K562 treated with DMSO at 1 percent for 4 hours (cell line): ENCODE results near the gene KIRREL1. TPM values are rescaled to one million over a fixed set of nuclear protein-coding genes. Genes with fewer than 3 reads are reported as not detected.

Experiments used
- total RNA-seq: library from RNA; unstranded; fragments of 300-600 nt; gene quantifications from 2 replicates; pipeline ENCODE4 v1.2.3, GENCODE V29; 2022; ENCODE audit not compliant: insufficient read depth

KIRREL1 gene
- total RNA-seq: not detected in 2 replicates

DNA sequence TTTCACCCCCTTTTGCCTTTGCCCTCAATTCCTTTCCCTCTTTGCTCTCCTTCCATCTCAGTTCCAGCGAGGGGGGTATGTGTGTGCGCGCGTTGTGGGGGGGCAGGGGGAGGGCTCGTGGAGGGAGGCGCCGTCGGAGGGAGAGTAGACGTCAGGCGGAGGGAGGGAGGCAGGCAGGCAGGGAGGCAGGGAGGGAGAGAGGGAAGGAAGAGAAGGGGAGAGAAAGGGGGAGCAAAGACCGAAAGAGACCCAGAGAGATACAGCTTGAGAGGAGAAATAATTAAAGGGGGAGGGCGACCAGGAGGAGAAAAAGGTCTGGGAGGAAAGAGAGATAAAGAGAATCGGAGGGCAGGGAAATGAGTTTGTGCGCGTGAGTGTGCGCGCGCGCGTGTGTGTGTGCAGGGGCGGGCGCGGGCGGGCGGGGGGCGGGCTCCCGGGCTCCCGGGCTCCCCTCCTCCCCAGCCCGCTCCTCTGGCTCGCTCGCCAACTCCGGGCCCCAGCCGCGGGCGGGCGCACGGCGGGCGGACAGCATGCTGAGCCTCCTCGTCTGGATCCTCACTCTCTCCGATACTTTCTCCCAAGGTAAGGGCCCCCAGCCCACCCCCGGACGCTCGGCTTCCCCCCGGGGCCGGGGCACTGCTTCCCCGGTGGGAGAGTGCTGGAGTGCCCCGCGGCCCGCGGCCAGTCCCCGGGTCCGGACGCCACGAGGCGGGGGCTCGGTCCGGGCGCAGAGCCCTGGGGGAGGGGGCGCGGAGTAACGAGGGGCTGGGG is at the start of gene KIRREL1:
Gene KIRREL1, plus strand, starts transcription at position 499 of the 771 bp plus-strand sequence. Its CDS starts 32 bp downstream, at position 531.

Other genes with a start within 250 kb of the KIRREL1 start
- gene FCRL2, start 216.5 kb upstream of the KIRREL1 start, total RNA-seq: not detected in 2 replicates
- not detected in 2 replicates for gene FCRL1, start 173.5 kb upstream of the KIRREL1 start, total RNA-seq
- gene CD5L, start 151.8 kb upstream of the KIRREL1 start, total RNA-seq: not detected in 2 replicates
- not detected in 2 replicates for gene CD1D, start 187.2 kb downstream of the KIRREL1 start, total RNA-seq